PC-3 (cell line): ENCODE data around the gene MYO5C.

Experiments used
- CTCF ChIP-seq: fragments of 300-600 bp; sonication (generic); conservative IDR thresholded peaks from 2 replicates; pipeline ENCODE4 v1.5.1; 2017; ENCODE audit warnings: antibody characterized with exemption, low read depth, mild to moderate bottlenecking, low read length
- EZH2 ChIP-seq: fragments of 300-600 bp; sonication (generic); IDR thresholded peaks from one replicate; pipeline ENCODE4 v1.6.1; 2017; ENCODE audit warnings: antibody characterized with exemption, mild to moderate bottlenecking, low read length; ENCODE audit not compliant: unreplicated experiment

- TF ChIP-seq CTCF (no peak), EZH2 (no peak)
Measured at GRCh38 chr15:52148403-52148802, 147.2 kb downstream of the MYO5C start.
